EH (cell line): ENCODE results near the gene GRID1.

Source experiments
- DNase-seq: peaks from one replicate; pipeline ENCODE4 v3.0.0-alpha.2; 2015; ENCODE audit warnings: low read depth

GRID1 gene

DNA sequence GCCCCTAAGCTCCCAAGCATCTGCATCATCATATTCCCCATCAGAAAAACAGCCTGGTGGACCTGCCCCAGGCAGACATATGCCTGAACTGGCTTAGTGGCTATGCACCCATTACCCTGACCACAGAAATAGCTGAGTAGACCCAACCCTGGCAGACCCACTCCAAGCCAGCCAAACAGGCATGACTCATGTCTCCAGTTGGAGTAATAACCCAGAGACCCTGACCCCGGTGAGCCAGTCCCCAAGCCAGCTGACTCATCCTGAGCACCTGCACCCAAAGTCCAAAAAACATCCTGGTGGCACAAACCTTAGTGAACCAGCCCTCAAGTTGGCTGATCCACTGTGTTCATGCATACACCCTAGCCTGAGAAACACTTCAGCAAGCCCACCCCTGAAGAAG is 555.9 kb downstream of the GRID1 start:
- no peak for DNase-seq

DNA sequence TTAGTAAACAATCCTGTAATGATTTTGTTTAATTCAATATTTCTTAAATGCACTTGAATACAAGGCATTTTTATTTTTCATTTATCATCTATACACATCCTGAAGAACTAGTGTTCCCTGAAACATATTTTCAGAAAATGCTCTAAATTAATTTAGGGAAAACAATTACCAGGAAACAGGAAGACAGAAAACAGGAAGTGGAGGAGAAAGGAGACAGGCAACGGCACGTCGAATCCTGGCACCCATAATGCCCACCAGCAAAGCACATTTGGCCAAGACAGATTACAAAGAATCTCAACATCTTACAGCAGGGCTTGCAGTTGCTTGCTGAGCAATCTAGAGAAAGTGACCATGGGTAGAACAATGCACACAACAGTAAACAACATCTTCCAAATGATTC is 571.1 kb downstream of the GRID1 start:
- no peak for DNase-seq

- DNase-seq: no peak
Measured at GRCh38 chr10:85794553-85794952, 572.0 kb downstream of the GRID1 start.

- DNase-seq: no peak
Measured at GRCh38 chr10:85792533-85792858, 574.1 kb downstream of the GRID1 start.

- no peak for DNase-seq
Measured at GRCh38 chr10:85791818-85792532, 574.6 kb downstream of the GRID1 start.

DNA sequence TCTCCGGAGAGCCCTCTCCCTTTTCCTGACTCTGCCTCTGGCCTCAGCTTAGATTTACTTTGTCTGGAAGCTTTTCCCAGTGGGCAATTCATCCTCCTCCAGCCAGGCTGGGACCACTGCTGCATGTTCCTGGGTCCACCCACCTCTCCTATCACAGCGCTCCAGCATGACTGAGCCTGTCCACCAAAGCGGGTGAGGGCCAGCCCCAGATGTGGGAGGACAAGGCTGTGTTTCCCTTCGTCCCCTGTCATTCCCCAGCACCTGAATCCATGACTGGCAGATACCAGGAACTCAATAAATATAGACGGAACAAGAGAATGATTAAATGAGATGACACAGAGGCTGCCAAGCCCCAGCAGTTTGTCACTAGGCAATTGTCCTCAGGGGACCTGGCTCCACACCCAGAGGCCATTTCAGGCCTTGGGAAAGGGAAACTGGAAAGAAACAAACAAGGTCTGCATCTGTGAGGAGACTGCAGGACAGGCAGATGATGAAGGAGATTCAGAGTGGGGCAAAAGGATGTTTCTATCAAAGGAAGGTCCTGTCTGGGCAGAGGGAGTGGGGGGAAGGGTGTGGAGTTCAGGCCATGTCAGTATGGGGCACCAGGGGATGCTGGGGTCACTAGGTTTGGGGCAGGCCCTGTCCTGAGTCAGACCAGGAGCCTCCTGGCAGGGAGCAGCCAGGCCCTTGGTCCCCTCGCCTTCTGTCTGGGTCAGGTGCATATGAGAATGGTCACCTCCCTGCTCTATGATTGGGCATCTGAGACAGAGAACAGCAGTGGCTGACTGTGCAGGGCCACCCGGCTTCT is 576.4 kb downstream of the GRID1 start:
- no peak for DNase-seq

DNA sequence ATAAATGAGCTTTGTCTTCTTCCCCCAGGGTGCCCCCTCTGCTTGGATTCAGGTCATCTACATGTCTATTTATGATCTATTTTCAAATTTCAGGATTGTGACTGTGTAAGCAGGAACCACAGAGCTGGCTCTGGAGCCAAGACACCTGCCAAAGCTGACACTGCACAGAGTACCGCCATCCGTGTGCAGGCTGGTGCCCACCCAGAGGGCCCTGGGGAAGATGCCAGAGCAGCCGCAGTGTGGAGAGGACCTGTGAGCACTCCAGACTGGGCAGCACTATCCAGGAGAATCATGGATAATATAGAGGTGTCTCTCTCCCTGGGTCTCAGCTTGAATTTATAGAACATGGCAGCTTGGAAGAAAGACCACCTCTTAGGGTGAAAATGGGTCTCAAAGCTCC is 577.5 kb downstream of the GRID1 start:
- no peak for DNase-seq

GRCh38 chr10:85788570-85788969 is 578.0 kb downstream of the GRID1 start:
- DNase-seq: no peak

DNA sequence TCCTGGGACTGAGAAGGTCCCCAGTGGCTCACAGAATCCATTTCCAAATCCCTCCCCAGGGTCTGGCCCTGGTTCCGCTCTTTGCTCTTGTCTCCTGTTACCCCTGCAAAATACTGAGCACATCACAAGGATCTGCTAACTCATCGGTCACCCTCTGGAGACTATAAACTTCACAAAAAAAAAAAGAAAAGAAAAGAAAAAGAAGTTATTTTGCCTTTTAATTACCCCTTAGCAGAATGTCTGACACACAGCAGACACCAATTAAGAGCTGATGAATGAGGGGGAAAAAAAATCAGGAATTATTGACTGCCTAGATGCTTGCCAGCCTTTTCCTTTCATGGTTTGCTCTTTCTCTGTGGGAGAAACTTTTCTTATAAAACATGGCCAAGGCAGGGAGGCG is 578.7 kb downstream of the GRID1 start:
- DNase-seq: no peak

GRCh38 chr10:85787393-85787792 is 579.2 kb downstream of the GRID1 start:
- DNase-seq: no peak

DNA sequence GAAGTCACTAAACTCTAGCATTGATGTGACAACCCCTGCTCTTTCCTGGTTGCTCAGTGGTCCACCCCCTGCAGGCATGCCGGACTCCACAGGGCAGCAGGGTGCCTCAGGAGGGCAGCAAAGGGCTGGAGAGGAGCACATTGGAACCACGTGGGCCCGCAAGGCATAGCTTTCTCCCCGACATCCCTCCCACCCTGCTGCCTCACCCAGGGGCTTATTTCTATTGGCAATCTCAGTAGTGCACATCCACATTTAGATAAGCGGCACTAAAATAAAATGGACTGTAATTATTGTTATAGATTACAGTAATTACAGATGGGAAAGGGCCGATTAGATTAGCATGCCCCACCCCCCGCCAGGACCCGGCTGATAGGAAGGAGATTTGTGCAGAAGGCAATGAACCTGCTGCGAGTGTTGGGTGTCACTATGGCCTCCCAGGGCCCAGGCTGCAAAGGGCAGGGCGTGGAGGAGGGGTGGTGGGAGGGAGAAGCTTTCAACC is 580.1 kb downstream of the GRID1 start:
- no peak for DNase-seq

DNA sequence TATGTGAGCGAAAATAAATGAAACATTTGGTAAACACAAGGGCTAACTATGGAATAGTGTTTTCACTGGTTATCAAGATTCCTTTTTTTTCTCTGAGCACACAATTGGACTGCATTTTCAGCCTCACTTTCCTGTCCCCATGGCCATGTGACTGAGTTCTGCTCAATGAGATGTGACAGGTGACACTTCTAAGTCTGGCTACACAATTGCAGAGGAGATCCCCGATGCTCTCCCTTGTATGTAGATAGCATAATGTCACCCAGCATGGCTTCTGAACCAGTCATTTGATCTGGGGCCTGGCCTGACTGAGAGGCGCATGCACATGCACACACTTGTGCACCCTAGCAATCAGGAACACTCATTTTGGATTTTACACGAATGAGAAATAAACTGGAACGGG is 581.8 kb downstream of the GRID1 start:
- DNase-seq: no peak

DNA sequence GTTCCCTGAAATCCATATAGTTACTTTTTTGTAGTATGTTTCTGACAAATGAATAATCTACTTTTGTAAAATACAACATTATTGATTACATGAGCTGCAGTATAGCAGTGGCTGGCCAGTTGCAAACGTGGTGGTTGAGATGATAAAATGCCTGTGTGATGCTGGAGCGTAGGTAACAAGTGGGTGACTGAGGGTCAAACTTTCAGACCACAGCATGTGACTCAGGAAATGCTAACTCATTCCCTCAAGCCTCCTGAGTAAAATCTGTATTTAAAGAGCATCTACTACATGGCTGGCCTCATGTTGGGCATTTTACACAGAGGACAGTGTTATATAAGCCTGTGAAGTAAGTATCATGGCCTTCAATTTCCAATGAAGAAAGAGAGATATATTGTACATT is 585.2 kb downstream of the GRID1 start:
- DNase-seq: no peak

- DNase-seq: no peak
Measured at GRCh38 chr10:85778074-85778473, 588.5 kb downstream of the GRID1 start.

- DNase-seq: no peak
Measured at GRCh38 chr10:85767891-85768290, 598.7 kb downstream of the GRID1 start.

DNA sequence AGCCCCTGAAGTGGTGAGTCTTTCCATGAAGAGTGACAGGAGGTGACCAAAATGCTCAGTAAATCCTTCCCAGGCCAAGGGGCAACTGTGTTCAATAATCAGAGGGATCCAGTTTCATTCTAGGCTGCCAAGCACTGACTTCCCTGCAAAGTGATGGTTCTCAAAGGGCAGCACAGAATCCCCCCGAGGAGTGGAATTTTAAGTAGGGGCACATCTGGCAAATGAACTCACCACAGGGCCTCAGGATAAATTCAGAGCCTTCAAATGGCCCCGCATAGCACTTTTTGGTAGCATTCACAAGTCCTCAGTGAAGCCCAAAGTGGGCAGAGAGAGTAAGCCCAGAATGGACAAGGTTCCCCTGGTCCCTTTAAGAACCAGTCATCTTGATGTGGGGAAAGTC is 602.5 kb downstream of the GRID1 start:
- no peak for DNase-seq

DNA sequence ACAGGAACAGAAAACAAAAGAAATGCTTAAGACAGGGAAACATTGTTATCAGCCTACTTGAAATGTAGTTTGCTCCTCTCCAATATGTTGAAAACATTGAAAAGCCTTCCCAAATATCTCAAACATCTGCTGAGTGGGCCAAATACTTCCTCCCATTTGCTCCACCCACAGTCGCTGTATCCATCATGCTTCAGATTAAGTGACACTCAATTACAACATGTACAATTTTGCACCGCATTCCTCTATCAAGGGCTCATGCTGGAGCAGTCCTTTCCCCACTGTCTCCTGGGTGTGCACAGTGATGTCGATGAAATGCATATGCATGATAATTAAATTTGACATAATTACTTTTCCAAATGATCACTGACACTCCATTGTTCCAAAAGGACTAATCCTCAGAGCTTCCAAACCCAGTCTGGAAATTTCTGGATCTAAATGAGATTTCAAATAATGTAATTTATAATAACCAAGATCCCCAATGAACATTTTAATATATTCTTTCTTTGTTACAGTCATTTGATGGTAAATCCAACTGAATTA is 604.6 kb downstream of the GRID1 start:
- no peak for DNase-seq

GRCh38 chr10:85741626-85742300 is 624.8 kb downstream of the GRID1 start:
- no peak for DNase-seq

DNA sequence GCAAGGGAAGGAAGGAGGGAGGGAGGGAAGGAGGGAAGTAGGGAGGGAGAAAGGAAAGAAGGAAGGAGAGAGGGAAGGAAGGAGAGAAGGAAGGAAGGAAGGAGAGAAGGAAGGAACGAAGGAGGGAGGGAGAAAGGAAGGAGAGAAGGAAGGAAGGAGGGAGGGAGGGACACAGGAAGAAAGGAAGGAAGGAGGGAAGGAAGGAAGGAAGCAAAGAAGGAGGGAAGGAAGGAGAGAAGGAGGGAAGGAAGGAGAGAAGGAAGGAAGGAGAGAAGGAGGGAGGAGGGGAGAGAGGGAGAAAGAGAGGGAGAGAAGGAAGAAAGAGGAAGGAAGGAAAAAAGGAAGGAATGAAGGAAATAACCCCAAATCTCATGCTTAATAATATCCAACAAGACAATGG is 630.6 kb downstream of the GRID1 start:
- DNase-seq: no peak

- DNase-seq: no peak
Measured at GRCh38 chr10:85734791-85735190, 631.8 kb downstream of the GRID1 start.

DNA sequence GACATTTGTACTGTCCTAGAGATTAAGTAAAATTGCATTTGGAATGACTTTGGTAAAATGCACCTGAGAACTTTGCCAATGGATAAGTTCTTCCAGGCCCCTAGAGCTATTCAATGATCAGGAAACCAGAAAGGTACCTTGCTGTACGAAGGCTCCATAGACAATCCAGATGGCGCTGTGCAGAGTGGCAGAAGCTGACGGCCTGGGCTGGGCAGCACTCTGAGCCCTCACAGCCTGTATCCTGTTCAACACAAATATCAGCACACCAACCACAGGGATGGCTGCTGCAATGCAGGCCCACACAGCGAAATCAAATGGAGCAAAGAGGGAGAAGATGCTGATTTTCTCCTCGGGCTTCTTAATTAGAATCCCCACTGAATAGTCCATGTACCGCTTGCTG is 642.4 kb downstream of the GRID1 start:
- no peak for DNase-seq

DNA sequence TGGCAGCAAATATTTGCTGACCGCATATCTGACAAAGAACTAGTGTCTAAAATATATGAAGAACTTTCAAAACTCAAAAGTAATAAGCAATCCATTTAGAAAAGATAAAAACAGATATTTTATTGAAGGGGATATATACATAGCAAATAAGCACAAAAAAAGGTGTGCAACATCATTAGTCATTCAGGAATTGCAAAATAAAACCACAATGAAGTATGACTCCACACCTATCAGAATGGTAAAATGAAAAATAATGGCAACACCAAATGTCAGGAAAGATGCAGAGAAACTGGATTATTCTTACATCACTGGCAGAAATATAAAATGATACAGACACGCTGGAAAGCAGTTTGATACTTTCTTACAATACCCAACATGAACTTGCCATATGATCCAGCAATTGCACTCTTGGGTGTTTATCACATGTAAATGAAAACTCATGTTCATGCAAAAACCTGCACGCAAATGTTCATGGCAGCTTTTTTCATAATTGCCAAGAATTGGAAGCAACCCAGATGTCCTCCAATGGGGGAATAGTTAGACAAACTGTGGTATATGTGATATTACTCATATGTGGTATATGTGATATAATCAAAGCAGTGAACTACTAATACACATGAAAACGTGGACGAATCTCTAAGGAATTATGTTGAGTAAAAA is 645.5 kb downstream of the GRID1 start:
- no peak for DNase-seq
